ENCODE measurements around the gene HDAC11. TPM values are rescaled to one million over a fixed set of nuclear protein-coding genes. Genes with fewer than 3 reads are reported as not detected.

HDAC11 gene
- total and polyA plus RNA-seq, 9 of the 15 experiments (the other 6 are each of a cell fraction or from before 2014, with no cell fraction given), result 0.60 to 6.0 (median 4.5) TPM

DNA sequence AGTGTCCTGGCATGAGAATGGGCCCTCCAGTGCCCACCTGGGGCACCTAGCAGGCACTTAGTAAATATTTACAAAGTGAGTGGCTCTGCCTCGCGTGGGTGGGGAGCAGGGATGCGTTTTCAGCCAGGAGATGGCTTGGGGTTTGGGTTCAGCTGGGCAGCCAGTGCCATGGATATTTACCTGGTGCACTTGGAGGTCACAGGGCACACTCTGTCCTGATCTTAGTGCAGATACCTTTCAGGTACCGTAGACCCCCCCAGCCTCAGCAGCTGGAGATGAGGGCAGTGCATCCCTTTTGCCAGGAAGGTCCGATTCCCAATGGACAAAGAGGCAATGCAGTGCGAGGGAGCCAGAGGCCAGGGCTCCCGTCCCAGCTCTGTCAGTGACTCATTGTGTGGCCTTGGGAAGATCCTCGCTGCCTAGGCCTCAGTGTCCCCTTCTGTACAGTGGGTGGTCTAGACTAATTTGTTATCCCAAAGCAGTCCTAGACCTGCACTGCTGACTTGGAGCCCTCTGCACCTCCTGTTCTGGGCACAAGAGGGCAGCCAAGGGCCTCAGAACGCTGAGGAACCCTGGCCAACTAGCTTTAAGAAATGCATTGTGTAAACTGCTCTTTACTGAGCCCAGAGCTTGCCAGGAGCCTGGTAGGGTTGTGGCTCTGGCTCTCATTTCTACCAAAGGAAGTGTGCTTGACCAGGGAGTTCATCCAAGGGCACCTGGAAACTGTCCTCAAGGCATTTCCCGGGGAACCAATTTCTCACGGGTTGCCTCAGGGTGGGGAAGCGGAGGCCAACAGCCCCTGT lies 16.0 kb downstream of the HDAC11 start (continued):
- TF ChIP-seq, protein P1, sequence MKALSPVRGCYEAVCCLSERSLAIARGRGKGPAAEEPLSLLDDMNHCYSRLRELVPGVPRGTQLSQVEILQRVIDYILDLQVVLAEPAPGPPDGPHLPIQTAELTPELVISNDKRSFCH (CRISPR knock-in tag; IDR thresholded peaks at IDR 0.05), result no peak
- TF ChIP-seq, protein P1 (tag; IDR thresholded peaks at IDR 0.05), result peak; percentile 66; the same call in 1 of the 2 replicates
- TF ChIP-seq MECOM (CRISPR knock-in tag; IDR thresholded peaks at IDR 0.05), result no peak
- no peak for TF ChIP-seq NFIC (IDR thresholded peaks at IDR 0.05)
- no peak for TF ChIP-seq TEAD4 (IDR thresholded peaks at IDR 0.05; ENCODE audit: low read length)
- TF ChIP-seq TEAD4 (CRISPR knock-in tag; IDR thresholded peaks at IDR 0.05; ENCODE audit: borderline replicate concordance), result no peak
- TF ChIP-seq, protein P2, sequence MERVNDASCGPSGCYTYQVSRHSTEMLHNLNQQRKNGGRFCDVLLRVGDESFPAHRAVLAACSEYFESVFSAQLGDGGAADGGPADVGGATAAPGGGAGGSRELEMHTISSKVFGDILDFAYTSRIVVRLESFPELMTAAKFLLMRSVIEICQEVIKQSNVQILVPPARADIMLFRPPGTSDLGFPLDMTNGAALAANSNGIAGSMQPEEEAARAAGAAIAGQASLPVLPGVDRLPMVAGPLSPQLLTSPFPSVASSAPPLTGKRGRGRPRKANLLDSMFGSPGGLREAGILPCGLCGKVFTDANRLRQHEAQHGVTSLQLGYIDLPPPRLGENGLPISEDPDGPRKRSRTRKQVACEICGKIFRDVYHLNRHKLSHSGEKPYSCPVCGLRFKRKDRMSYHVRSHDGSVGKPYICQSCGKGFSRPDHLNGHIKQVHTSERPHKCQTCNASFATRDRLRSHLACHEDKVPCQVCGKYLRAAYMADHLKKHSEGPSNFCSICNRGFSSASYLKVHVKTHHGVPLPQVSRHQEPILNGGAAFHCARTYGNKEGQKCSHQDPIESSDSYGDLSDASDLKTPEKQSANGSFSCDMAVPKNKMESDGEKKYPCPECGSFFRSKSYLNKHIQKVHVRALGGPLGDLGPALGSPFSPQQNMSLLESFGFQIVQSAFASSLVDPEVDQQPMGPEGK (CRISPR knock-in tag; IDR thresholded peaks at IDR 0.05; ENCODE audit: borderline replicate concordance), result no peak
- no peak for TF ChIP-seq ZNF780A (CRISPR knock-in tag; IDR thresholded peaks at IDR 0.05)
- no peak for TF ChIP-seq ZNF316 (IDR thresholded peaks at IDR 0.05)
- no peak for TF ChIP-seq MBD2 (IDR thresholded peaks at IDR 0.05; ENCODE audit: borderline replicate concordance, low read depth)
- TF ChIP-seq TCF3 (CRISPR knock-in tag; IDR thresholded peaks at IDR 0.05), result no peak
- TF ChIP-seq NBN (IDR thresholded peaks at IDR 0.05; ENCODE audit: low read depth), result no peak
- no peak for TF ChIP-seq CHCHD3 (CRISPR knock-in tag; IDR thresholded peaks at IDR 0.05)
- TF ChIP-seq, protein P3, sequence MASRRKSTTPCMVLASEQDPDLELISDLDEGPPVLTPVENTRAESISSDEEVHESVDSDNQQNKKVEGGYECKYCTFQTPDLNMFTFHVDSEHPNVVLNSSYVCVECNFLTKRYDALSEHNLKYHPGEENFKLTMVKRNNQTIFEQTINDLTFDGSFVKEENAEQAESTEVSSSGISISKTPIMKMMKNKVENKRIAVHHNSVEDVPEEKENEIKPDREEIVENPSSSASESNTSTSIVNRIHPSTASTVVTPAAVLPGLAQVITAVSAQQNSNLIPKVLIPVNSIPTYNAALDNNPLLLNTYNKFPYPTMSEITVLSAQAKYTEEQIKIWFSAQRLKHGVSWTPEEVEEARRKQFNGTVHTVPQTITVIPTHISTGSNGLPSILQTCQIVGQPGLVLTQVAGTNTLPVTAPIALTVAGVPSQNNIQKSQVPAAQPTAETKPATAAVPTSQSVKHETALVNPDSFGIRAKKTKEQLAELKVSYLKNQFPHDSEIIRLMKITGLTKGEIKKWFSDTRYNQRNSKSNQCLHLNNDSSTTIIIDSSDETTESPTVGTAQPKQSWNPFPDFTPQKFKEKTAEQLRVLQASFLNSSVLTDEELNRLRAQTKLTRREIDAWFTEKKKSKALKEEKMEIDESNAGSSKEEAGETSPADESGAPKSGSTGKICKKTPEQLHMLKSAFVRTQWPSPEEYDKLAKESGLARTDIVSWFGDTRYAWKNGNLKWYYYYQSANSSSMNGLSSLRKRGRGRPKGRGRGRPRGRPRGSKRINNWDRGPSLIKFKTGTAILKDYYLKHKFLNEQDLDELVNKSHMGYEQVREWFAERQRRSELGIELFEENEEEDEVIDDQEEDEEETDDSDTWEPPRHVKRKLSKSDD (conservative IDR thresholded peaks at IDR 0.05; ENCODE audit: low read length), result 0 out of 2 replicates have a peak, but pooled peaks have one; percentile 50
- TF ChIP-seq ASH1L (IDR thresholded peaks at IDR 0.05; ENCODE audit: borderline replicate concordance, low read depth, partially characterized antibody), result no peak
- no peak for TF ChIP-seq ZFX (CRISPR knock-in tag; IDR thresholded peaks at IDR 0.05)
- TF ChIP-seq ZNF174 (CRISPR knock-in tag; IDR thresholded peaks at IDR 0.05), result no peak
- TF ChIP-seq, protein P4, sequence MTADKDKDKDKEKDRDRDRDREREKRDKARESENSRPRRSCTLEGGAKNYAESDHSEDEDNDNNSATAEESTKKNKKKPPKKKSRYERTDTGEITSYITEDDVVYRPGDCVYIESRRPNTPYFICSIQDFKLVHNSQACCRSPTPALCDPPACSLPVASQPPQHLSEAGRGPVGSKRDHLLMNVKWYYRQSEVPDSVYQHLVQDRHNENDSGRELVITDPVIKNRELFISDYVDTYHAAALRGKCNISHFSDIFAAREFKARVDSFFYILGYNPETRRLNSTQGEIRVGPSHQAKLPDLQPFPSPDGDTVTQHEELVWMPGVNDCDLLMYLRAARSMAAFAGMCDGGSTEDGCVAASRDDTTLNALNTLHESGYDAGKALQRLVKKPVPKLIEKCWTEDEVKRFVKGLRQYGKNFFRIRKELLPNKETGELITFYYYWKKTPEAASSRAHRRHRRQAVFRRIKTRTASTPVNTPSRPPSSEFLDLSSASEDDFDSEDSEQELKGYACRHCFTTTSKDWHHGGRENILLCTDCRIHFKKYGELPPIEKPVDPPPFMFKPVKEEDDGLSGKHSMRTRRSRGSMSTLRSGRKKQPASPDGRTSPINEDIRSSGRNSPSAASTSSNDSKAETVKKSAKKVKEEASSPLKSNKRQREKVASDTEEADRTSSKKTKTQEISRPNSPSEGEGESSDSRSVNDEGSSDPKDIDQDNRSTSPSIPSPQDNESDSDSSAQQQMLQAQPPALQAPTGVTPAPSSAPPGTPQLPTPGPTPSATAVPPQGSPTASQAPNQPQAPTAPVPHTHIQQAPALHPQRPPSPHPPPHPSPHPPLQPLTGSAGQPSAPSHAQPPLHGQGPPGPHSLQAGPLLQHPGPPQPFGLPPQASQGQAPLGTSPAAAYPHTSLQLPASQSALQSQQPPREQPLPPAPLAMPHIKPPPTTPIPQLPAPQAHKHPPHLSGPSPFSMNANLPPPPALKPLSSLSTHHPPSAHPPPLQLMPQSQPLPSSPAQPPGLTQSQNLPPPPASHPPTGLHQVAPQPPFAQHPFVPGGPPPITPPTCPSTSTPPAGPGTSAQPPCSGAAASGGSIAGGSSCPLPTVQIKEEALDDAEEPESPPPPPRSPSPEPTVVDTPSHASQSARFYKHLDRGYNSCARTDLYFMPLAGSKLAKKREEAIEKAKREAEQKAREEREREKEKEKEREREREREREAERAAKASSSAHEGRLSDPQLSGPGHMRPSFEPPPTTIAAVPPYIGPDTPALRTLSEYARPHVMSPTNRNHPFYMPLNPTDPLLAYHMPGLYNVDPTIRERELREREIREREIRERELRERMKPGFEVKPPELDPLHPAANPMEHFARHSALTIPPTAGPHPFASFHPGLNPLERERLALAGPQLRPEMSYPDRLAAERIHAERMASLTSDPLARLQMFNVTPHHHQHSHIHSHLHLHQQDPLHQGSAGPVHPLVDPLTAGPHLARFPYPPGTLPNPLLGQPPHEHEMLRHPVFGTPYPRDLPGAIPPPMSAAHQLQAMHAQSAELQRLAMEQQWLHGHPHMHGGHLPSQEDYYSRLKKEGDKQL (CRISPR knock-in tag; IDR thresholded peaks at IDR 0.05; ENCODE audit: borderline replicate concordance), result peak; percentile 44; the same call in 1 of the 2 replicates

Data from K562 (cell line).